ENCODE results near the gene PCDH9. TPM values are rescaled to one million over a fixed set of nuclear protein-coding genes. Genes with fewer than 3 reads are reported as not detected.

Gene PCDH9
- total RNA-seq, 2 donors from 2014 or later, result 0.95 to 1.8 TPM

DNA sequence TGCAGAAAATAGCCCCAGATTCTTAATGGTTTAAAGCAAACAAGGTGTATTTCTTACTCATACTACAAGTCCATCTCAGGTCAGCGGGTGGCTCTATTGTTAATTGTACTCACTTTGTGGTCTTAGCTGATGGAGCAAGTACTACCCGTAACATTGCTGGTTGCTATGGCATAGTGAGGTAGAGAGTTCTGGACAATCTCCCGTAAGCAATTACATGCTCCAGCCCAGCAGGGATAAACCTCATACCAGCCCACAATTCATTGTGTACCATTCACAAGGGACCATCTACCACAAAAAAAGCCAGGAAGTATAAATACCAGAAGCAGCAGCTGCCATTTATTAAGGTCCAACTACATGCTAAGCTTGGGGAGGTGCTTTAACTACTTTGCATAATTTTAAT lies 167.1 kb downstream of the PCDH9 start:
- no peak overlapping the region for H3K9ac ChIP-seq (ENCODE audit: extremely low read depth, low read length, poor library complexity, severe bottlenecking)
- no peaks in the 10 kb centered on the region for H3K36me3 Mint-ChIP-seq (ENCODE audit: low read depth)
- H3K9me3 Mint-ChIP-seq, result no peaks in the 10 kb centered on the region
- TF ChIP-seq, protein P1, sequence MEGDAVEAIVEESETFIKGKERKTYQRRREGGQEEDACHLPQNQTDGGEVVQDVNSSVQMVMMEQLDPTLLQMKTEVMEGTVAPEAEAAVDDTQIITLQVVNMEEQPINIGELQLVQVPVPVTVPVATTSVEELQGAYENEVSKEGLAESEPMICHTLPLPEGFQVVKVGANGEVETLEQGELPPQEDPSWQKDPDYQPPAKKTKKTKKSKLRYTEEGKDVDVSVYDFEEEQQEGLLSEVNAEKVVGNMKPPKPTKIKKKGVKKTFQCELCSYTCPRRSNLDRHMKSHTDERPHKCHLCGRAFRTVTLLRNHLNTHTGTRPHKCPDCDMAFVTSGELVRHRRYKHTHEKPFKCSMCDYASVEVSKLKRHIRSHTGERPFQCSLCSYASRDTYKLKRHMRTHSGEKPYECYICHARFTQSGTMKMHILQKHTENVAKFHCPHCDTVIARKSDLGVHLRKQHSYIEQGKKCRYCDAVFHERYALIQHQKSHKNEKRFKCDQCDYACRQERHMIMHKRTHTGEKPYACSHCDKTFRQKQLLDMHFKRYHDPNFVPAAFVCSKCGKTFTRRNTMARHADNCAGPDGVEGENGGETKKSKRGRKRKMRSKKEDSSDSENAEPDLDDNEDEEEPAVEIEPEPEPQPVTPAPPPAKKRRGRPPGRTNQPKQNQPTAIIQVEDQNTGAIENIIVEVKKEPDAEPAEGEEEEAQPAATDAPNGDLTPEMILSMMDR (conservative IDR thresholded peaks at IDR 0.05), result no peak
- no peaks in the 10 kb centered on the region for H3K9me3 ChIP-seq (ENCODE audit: control insufficient read depth, low read length)
- no peak overlapping the region for H3K4me3 ChIP-seq (ENCODE audit: low read length)
- peaks cover 18% of the 10 kb centered on the region for H3K4me1 ChIP-seq (ENCODE audit: control insufficient read depth, insufficient read depth, low read length)
- no peak overlapping the region for H3K27ac Mint-ChIP-seq
- no peaks in the 10 kb centered on the region for H3K27me3 Mint-ChIP-seq (ENCODE audit: insufficient read depth)
- H3K4me1 Mint-ChIP-seq, result peaks cover 34% of the 10 kb centered on the region
- no peaks in the 10 kb centered on the region for H3K27me3 ChIP-seq (ENCODE audit: control insufficient read depth, insufficient read depth, low read length, poor library complexity, severe bottlenecking)
- WGBS, 2 experiments (ENCODE audit: insufficient coverage in 1 of 2, insufficient read length in 1 of 2), result 60 to 93% methylated on average over 1 to 2 of the region's 3 CpGs
- DNase-seq, result no peak
- no peak overlapping the region for H3K27ac ChIP-seq (ENCODE audit: low read depth, low read length)
- H3K36me3 ChIP-seq (ENCODE audit: control insufficient read depth, insufficient read depth, low read length), result no peaks in the 10 kb centered on the region
- no peak overlapping the region for H3K4me3 Mint-ChIP-seq

DNA sequence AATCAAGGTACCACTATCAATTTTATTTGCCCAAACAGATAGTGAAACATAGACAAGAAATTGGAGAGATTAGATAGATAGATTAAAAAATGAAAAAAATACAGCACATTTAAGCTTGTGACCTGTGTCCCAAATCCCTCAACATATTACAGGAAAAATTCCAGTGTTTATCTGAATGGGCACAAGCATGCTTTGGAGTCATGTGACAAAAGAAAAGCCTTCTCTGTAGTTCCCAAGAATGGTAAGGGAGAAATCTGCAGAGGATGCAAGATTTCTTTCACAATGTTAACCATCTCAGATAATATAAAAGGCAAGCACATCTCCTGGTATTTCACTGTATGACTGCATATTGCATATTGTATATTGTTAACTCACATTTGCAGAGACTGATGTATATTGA lies 168.0 kb downstream of the PCDH9 start:
- H3K27me3 ChIP-seq (ENCODE audit: control insufficient read depth, insufficient read depth, low read length, poor library complexity, severe bottlenecking), result no peaks in the 10 kb centered on the region
- no peaks in the 10 kb centered on the region for H3K36me3 ChIP-seq (ENCODE audit: control insufficient read depth, insufficient read depth, low read length)
- Mint-ChIP-seq H3K4me3 (no peak overlapping the region), H3K36me3 (ENCODE audit: low read depth) (no peaks in the 10 kb centered on the region), H3K4me1 (peaks cover 36% of the 10 kb centered on the region), H3K9me3 (no peaks in the 10 kb centered on the region), H3K27ac (no peak overlapping the region), H3K27me3 (ENCODE audit: insufficient read depth) (no peaks in the 10 kb centered on the region)
- H3K4me1 ChIP-seq (ENCODE audit: control insufficient read depth, insufficient read depth, low read length), result peaks cover 22% of the 10 kb centered on the region
- H3K9me3 ChIP-seq (ENCODE audit: control insufficient read depth, low read length), result no peaks in the 10 kb centered on the region
- DNase-seq, result no peak
- H3K27ac ChIP-seq (ENCODE audit: low read depth, low read length), result no peak overlapping the region
- TF ChIP-seq, protein P1 (conservative IDR thresholded peaks at IDR 0.05), result no peak
- no peak overlapping the region for H3K9ac ChIP-seq (ENCODE audit: extremely low read depth, low read length, poor library complexity, severe bottlenecking)
- no peak overlapping the region for H3K4me3 ChIP-seq (ENCODE audit: low read length)

DNA sequence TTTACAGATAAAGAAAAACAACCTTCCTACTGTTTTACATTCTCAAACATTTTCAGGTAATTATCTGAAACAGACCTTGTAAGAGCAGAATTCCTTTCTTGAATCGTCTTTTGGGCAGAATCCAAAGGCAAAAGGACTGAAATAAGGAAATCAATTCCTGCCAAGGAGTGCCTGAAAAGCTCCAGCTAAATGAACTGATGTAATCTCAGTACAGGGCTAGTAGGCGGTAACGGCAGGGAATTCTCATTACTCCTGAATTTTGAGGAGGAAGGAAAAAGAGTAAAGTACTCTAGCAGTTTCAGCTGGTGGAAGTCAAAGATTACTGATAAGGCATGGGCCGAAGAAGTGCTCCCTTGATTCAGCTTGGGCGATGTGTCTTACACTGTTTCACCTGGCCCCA lies 168.4 kb downstream of the PCDH9 start:
- H3K36me3 ChIP-seq (ENCODE audit: control insufficient read depth, insufficient read depth, low read length), result no peaks in the 10 kb centered on the region
- Mint-ChIP-seq H3K27me3 (ENCODE audit: insufficient read depth) (no peaks in the 10 kb centered on the region), H3K36me3 (ENCODE audit: low read depth) (no peaks in the 10 kb centered on the region), H3K27ac (no peak overlapping the region), H3K4me1 (peaks cover 38% of the 10 kb centered on the region), H3K9me3 (no peaks in the 10 kb centered on the region), H3K4me3 (no peak overlapping the region)
- H3K27ac ChIP-seq (ENCODE audit: low read depth, low read length), result no peak overlapping the region
- no peaks in the 10 kb centered on the region for H3K27me3 ChIP-seq (ENCODE audit: control insufficient read depth, insufficient read depth, low read length, poor library complexity, severe bottlenecking)
- WGBS, 2 experiments (ENCODE audit: insufficient coverage in 1 of 2, insufficient read length in 1 of 2), result 88 to 89% methylated on average over 3 to 5 of the region's 5 CpGs
- H3K9ac ChIP-seq (ENCODE audit: extremely low read depth, low read length, poor library complexity, severe bottlenecking), result no peak overlapping the region
- no peaks in the 10 kb centered on the region for H3K9me3 ChIP-seq (ENCODE audit: control insufficient read depth, low read length)
- H3K4me3 ChIP-seq (ENCODE audit: low read length), result no peak overlapping the region
- TF ChIP-seq, protein P1 (conservative IDR thresholded peaks at IDR 0.05), result no peak
- DNase-seq, result no peak
- peaks cover 22% of the 10 kb centered on the region for H3K4me1 ChIP-seq (ENCODE audit: control insufficient read depth, insufficient read depth, low read length)
